Stimulated activated CD8-positive, alpha-beta memory T cell treated with anti-CD3 and anti-CD28 coated beads, Interleukin-4, amount 100 ng/mL, for 4 hours (primary cell): ENCODE data around the gene GNA14.
"Not testable (repeated sequence)": the region's sequence is repeated elsewhere in the genome, so short reads cannot be mapped to it uniquely, and the experiment has no call there.

Experiments used
- DNase-seq, 2 donors: peaks; one replicate each; pipeline ENCODE4 v3.0.0-alpha.2; 2020; ENCODE audit warnings: low read depth in 2 of 2, low spot score in 1 of 2

The GNA14 gene

DNA sequence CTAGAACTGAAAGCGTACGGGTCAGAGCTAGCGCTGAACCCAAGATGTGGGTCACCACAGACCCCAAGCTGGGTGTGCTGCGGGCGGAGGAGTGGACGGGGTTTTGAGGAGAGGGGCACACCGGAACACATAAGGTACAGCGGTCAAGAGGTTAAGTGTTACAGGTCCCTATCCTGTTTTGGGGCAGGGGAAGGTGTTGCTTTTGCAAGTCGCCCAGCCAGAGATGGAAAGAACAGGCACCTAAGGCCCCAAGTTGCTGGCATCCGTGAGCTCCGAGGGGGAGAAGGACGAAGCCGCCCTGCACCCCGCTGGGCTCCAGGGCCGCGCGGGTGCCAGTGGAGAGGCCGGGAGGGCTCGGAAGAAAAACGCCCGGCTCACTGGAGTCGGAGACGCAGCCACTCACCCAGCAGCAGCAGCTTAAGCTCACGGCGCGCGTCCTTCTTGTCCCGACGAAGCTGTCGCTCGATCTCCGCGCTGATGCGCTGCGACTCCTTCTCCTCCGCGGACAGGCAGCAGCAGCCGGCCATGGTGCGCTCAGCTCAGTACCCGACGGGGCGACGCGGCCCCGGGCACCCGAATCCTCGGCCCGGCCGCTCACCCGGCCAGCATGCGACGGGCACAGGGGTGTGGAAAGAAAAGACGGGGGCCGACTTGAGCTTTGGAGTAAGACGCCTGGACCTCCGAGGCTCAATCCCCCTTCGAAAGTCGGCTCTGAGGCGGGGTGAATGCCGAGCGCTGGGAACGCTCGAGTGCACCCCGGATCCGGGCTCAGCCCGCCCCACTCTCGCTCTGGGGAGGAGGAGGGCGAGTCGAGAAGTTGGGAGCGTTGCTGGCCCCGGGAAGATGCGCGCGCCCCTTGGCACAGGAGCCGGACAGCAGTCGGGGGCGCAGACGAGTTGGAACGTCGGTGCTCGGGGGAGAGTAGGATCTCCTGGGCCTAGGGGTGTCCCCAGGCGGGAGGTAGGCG is 572 bp downstream of the GNA14 start:
- no peak for DNase-seq

DNA sequence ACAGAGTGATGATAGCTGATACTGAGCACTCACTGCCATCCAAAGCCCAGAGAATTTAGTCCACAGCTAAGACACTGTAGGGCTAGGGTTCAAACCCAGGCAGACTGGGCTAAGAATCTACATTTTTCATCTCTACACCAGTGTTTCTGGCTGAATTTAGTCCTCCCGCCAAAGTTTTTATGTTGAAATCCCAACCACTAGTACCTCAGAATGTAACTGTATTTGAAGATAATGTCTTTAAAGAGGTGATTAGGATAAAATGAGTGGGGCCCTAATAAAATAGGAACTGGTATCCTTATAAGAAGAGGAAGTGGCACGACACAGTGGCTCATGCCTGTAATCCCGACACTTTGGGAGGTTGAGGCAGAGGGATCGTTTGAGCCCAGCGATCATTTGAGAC is 4.3 kb downstream of the GNA14 start:
- DNase-seq, result no peak

DNA sequence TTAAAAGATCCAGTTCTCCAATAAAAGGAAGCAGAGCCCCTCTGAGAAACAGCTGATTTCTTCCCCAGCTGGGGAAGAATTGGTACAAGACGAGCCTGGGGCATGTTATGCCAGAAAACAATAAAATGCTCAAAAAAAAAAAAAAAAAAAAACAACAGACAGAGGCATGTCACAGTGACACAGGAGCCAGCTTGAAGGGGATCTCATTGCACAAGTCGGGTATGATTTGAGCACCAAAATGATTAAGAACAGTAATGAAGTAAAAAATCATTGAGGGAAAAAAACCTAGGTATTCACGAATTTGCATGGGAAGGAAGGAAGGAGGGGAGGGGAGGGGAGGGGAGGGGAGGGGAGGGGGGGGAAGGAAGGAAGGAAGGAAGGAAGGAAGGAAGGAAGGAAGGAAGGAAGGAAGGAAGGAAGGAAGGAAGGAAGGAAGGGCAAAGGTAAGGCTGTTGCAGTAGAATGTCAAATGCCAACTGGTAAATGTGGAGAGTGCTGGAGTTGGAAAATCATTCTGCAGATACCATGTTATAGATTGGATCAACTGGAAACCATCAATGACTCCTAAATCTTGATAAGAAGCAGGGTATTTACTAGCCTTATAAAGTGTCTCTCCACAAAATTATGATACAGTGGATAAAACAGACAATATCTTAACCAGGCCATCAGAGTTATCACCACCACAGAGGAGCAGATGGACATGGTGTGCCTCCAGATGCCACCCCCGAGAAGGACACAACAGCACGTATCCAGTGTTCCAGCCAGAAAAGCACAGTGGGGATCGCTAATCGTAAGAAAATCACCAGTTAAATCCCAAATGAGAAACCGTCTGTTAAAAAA is 7.2 kb downstream of the GNA14 start:
- no peak for DNase-seq

DNA sequence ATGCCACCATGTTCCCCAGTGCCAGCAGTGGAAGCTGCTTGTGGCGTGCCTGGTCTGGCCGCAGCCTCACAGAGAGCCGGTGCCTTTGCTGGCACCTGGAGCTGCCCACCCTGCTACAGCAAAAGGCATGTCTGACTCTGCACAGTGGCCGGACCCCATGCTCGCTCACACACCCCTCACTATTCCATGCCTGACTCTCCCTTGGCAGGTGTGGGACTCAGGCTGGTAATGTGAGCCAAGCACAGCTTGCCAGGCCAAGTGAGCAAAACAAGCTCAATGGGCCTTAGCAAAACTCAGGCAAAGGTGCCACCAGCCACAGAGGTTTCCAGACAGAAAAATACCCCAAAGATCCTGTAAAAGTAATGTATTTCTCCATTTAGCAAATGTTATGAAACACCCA is 15.5 kb downstream of the GNA14 start:
- no peak for DNase-seq

DNA sequence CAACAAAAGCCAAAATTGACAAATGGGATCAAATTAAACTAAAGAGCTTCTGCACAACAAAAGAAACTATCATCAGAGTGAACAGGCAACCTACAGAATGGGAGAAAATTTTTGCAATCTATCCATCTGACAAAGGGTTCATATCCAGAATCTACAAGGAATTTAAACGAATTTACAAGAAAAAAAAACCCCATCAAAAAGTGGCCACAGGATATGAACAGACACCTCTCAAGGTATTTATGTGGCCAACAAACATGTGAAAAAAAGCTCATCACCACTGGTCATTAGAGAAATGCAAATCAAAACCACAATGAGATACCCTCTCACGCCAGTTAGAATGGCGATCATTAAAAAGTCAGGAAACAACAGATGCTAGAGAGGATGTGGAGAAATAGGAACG is 19.3 kb downstream of the GNA14 start:
- DNase-seq, result not testable (repeated sequence)

DNA sequence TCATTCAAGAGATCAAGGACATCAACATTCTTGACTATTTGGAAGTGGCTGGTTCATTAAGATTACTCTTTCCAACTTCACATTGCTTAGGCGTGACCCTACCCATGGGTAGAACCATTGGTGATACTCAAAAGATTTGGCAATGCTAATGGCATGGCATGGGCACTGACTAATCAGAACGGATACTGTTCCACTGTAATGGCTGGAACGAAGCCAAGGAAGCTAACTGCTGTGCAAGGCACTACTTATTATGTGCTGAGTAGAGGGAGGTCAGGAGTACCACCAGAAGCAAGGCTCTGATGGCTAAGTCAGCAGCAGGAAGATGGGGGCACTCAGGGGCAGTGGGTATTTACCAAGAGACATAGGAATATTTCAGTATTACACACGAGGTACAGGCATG is 31.9 kb downstream of the GNA14 start:
- DNase-seq, result no peak

DNA sequence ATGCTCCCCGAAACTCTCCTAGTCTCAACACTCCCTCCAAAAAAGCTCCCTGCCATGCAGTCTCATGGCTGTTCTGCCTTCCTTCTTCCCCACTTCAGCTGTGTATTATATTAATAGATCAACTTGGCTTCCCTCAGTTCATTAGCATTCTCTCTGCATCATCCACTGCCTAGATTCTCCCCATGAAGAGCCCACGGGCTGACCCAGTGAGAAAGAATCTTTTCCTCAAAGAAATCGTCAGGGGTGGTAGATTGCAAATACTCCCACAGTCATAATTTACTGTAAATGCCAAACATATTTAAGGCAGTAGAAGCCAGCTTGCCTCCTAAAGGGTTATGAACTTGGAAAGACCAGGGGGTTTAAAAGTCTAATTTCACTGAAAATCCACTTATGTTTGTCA is 33.5 kb downstream of the GNA14 start:
- DNase-seq, result no peak

DNA sequence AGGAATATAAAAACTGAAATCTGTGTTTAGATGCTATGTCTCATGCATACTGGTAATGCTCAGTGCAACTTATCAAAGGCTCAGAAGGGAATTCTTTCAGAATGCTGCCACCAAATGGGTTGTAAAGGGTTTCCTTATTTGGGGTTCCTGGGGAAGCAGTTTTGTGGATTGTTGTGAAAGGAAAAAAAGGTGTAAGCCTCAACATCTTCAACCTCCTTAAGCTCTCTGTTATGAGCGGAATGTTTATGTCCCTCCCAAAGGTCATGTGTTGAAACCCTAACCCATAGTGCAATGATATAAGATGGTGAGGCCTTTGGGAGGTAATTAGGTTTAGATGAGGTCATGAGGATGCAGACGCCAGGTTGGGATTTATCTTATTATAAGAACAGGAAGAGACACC is 41.6 kb downstream of the GNA14 start:
- no peak for DNase-seq

DNA sequence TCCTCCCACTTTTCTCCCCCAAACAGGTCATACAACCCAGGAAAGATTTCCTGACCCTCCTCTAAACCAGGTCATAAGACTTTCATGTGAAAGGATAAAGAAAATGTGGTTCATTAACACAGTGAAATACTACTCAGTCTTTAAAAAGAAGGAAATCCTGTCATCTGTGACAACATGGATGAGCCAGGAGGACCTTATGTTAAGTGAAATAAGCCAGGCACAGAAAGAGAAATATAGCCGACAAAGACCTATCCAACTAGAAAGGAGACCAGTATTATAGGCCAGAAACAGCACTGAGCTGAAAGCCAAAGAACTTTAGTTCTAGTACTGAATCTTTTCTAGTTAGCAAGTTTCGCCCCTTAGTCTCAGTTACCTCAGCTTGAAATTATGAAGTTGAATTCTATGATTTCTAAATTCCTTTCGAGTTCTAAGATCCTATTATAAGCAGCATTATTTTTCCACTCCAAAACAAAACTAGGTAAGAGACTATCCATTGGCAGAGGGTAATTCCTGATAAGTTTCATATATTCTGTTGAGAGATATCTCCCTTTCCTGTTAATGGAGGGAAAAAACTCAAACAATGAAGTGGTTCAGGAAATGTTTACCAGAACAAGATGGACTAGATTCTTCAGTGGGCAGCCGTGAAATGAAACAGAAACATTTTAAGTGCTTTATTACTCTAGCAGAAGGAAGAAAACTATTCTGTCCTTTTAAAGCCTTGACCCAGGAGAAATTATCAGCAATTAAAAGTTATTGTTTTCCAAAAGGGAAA is 42.5 kb downstream of the GNA14 start:
- no peak for DNase-seq

DNA sequence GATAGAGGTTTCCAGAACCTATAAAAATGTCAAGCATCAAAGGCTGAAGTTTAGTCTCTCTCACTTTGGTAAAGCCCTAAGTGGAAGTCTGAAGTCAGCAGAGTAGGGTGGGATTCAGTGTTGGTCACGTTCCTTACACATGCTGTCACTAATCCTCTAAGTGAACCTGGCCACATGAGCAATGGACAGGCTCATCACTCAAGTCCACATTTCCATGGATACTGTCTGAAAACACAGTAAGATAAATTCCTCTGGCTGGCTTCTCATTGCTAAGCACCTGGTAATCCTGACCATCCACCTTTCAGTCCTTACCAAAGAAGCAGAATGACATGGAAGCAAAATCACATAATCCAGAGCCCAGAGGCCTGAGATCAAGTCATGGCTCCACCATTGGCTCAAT is 43.8 kb downstream of the GNA14 start:
- no peak for DNase-seq

DNA sequence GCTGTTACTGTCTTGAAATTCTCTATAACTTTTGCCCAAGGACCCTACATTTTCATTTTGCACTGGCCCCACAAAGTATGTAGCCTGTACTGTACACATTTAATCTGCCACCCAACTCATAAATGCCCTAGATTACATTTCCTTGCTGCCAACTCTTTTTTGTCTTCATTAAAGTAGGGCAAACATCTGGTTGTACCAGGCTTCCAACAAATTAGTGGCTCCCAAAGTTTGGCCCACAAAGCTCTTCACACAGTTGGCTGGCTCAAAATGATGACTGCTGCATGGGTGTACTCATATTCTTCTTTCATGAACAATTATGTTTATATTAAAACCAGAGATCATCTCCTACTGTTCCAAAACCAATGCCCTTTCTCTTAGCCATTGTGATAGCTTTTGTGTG is 45.3 kb downstream of the GNA14 start:
- no peak for DNase-seq

DNA sequence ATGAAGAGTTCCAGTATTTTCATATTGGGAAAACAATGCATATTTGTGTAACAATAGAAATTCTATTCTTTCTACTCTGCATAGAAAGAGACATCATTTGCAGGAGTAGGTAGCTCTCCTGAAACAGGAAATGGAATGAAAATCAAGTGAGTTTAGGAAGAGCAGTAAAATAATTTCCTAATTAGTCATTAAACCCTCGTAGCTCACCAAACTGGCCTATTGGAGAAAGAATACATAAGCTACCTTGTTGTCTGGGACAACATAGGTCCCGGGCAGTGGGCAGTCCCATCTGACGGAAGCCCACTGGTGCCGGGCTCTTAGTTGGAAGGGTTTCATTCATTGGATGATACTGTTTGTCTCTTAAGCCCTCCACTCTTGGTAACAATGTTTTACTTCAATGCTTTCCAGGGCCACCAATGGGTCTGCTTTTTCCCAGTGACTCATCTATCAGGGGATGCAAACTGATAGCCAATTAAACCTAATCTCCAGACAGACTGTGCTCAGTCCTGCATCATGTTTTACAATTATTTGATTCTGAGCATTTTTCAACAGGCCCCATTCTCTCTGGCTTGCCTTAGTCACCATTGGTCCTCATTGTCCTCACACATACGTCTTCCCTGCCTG is 46.5 kb downstream of the GNA14 start:
- DNase-seq, result no peak

DNA sequence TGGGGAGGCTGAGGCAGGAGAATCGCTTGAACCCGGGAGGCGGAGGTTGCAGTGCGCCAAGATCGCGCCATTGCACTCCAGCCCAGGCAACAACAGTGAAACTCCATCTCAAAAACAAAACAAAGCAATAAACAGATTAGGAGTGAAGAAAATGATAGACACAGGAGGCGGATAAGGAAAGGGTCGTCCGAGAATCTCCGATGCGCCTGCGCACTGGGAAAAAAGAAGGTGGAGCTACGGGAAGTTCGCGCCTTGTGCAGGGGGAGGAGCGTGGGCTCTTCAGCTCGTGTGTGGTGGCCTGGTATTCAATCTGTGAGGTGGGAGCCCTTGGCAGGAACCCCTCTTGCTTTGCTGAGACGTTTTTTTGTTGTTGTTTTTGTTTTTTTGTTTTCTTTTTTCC is 47.3 kb downstream of the GNA14 start:
- DNase-seq, result no peak

DNA sequence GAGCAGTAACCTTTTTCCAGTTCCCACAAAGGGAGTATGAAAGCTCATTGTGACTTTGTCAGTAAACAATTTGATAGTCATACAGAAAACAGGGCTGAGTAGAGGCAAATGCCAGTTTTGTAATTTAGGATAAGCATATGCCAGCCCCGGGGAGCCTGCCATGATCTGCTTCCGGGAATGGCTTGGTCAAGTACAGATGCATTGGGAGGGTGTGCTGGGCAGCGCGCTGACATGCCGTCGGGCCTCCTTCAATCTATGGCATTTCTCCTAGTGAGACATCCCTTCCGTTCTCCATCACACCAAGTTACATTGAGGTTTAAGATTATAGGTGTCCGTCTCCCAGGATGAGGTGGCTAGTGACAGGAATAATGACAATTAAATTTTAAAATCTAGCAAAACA is 48.6 kb downstream of the GNA14 start:
- DNase-seq, result no peak

DNA sequence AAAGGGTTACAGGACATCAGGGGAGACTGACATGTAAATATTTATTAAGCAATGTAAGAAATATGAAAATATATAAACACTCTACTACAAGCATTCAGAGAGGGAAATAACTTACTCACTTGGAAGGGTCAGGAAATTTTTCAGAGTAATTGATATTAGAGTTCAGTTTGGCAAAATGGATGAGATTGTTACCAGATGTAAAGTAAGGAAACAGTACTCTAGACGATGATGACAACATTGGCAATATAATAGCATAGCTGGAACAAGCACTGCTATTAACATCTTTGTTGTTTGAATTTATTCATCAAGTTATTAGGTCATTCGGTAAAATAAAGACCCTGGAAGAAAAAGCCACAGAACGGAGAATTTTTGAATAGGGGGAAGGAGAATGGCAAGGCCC is 49.1 kb downstream of the GNA14 start:
- DNase-seq, result no peak

DNA sequence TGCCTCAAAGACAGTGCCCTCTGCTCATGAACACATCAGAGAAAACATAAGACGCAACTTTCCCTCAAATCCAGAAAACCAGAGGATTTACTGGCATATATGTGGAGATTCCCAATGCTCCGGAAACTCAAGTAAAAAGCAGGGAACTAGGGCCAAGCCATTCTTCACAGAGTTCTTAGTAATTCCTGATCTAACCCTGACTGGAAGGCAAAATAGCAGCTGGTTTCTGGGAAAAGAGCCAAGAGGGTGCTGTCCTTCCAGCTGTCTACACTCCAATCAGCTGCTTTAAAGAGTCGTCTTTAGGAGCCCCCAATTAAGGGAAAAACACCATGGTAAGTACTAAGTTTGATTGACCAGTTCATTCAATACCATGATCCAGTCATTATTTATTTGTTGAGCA is 49.6 kb downstream of the GNA14 start:
- DNase-seq, result no peak

DNA sequence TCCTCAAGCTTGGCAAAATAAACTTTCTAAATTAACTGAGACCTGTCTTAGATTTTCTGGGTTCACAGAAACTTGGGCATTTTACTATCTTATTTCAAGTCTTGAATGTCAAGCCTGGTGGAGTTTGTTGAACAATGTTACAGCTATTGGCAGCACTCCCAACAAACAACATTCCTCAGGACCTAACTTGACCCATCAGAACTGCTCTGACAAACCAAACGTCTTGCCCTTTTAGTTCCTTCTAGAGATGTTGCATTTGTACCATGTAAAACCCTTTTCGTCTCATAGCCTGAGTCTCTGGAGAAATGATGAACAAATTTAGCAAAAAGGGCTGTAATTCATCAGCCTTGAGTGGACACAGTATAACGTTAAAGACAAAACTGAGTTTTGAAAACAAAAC is 51.1 kb downstream of the GNA14 start:
- DNase-seq, result no peak

DNA sequence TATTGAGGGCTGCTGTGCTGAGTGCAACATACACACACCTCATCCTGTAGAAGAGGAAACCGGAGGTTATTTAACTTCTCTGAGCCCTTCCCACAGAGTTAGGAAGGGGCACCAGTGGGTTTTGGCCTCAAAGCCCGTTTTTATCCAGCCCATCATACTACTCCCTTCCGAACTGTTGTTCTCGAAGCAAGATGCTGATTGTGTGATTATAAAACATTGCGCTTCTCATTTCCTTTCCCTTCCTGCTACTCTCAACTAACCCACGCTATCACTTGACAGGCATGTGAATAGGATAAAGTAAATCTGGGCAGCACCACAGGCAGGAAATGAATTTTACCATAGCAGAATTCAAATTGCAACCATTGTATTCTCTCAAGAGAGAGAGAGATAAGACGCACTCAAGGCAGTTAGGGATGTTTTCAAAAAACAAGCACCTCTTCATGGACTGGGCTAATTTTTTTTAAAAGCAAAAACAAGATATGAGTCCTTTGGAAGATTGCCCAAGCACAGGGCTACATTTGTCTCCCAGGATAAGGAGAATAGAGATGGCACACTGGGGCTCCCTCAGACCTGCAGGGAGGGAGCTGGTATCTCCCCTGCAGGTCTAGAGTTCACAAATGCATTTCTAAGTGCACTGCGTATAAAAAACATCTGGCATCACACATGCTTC is 52.6 kb downstream of the GNA14 start:
- no peak for DNase-seq

DNA sequence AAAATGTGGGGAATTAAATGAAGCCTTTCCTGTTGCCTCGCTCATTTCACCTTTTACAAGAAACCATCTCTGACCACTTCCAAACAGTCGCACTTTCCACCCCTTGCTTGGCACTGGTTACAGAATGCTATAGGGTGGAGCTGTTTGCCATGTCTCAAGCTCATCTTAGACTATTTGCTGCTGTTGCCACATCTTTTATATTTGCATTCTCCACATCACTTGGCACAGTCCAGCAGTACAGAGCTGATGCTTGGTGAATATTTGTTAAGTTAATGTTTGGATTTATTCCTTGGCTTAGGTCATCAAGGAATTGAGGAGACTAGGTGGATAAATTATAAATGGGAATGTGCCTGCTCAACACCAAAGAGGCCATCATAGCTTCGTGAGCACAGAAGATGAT is 53.2 kb downstream of the GNA14 start:
- DNase-seq, result no peak

DNA sequence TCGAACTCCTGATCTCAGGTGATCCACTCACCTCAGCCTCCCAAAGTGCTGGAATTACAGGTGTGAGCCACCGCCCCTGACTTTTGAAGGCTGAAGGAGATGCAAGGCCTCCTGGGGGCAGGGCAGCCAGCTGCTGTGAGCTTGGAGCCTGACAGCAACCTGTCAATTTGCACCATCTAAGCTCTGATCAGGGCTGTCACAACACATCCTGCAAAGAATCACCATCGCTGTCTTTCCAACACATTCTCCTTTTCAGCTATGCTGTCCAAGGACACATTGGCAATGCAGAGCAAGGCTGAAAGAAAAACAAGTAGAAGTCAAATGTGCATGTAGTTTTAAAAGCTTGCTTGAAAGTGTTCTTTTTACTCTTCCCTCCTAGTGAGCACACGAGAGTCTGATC is 54.6 kb downstream of the GNA14 start:
- no peak for DNase-seq

DNA sequence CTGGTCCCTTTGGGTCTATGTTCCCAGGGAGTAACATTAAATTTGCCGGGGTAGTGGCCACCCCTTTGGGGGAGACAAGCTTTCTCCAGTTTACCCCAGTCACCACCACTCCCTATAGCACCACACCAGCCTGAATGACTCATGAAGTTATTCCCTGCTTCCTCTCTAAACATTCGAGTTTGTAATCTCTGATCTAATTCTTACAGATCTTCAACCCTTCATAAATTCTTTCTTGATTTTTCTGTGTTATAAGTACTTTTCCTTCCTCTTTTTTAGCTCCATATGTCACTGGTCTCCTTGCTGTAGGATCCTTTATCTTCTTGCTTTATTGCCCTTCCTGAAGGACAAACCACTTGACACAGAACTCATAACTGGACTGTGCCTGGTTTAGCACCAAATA is 55.6 kb downstream of the GNA14 start:
- no peak for DNase-seq
